ENCODE measurements around the gene PROSER2.
A peak's percentile ranks its signal among the peaks of the same experiment; 100 is the strongest.

PROSER2 gene

DNA sequence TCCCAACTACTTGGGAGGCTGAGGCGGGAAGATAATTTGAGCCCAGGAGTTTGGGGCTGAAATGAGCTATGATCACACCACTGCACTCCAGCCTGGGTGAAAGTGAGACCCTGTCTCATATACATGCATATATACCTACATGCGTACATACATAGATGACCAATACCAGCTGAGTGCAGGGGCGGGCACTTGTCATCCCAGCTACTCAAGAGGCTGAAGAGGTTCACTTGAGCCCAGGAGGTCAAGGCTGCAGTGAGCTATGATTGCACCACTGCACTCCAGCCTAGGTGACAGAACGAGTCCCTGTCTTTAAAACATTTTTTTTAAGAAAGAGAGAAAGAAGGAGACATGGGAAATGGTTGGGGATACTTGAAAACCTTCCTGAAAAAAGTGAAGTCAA lies 17.4 kb upstream of the PROSER2 start:
- DNase-seq = no peak

DNA sequence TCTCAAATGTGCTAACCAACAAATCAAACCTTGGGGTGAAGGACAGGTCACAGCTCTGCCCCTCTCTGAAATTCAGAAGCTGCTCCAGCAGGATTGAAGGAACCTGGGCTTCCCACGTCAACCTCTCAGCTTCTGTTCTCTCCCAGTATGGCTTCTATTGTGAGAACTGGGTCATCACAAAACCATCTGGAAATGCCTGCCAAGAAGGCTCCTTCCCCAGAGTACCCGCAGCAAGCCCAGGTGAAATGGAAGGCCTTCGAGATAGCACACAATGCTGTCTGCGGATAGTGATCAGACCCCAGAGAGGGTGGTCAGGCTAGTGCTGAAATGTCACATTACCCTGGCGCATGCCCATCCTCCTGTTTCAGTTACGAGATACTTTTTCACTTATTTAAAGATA lies 16.4 kb upstream of the PROSER2 start:
- no peak for DNase-seq

DNA sequence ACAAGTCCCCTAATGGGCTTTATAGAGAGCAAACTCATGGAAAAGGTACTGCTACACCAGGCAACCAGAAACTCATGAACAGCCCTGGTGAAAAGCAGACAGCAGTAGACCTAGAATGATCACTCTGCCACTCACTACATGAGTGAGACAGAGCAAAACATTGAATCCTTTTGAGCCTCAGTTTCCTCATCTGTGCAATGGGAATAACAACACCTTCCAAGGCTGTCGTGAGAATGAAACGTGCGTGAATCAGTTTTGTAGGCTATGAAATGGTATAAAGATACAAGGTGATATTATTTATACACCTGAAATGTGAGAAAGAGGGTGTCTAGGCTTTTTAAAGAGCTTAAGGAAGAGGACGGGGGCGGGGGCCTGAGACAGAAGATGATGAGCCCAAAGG lies 14.3 kb upstream of the PROSER2 start:
- no peak for DNase-seq

DNA sequence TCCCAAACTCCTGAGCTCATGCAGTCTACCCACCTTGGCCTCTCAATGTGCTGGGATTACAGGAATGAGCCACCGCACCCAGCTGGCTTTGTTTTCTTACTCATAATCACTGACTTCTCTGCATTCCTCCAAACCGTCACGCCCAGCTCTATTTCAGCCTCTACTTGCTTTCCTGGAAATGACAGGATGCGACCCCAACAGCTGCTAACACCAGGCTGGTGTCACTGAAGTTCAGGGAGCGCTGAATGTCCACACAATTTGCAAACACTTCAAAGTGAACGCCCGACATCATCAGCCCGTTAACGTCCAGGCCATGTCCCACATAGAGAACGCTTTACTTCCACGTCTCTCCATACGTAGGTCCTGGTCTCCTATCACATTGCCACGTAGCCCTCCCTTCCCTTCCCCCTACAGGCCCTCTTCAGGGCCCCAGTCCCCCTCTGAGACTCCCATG lies 12.8 kb upstream of the PROSER2 start:
- DNase-seq = no peak

DNA sequence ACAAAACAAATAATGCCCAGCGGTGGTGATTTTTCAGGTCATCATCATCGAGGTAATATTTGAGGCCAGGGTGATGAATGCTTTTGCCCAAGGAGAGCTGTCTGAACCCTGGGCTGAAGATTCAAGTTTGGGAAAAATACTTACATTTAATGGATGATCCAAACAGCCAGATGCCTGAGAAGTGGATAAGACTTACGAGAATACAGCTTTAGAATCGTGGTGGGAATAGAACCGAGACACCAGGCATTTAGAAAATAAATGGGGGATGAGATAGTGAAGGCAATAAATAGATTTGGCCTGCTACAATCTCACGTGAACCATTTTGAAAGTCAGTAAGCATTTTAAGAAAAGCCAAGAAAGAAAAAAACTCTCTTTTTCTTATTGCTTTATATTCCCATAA lies 12.2 kb upstream of the PROSER2 start:
- no peak for DNase-seq

DNA sequence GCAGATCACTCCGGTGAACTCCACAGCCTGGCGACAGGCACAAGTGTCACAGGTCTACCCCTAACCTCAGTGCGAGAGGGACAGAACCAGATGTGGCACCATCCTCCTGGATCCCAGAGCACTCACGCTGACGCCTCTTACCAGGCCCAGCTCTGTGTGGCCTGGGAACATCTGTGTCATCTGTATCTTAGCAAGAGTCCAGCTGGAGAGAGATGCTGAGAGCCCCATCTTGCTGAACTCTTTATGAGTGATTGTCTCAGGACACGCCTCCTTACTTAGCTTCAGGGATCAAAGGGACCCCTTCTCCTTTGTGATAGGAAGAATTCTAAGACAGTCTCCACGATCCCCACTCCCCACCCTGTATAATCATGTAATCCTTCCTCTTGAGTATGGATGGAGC lies 10.0 kb upstream of the PROSER2 start:
- no peak for DNase-seq

DNA sequence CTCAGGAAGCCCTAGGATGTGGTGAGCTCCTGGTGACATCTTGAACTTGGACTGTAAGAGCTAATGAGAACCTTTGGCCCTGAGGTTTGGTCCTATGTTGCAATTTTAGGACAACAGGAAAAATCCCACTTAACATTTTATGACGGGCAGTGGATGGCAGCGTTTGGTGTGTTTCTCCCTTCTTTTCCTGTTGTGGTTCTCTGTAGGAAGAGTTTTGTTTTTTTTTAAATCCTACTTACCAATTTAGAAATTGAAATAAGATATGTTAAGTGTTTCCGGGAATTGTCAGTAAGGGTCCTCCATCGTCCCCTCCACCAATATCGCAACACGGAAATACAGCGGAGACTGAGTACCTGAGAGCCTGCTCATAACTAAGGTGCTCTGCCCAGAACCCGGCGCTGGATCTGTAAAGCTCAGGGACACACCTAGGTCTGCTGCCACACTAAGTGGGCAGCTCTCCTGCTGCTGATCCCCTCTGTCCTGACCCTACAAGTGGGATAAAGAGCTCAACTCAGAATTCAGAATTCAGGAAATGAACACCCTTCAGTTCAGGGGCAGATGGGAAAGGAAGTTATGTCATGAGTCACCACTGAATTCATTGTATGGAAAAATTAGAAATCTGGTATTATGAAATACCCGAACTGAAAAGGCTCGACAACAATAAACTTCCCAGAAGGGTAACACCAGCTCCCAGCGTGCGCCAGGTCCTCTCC lies 9.1 kb upstream of the PROSER2 start:
- DNase-seq = peak in 1 of 2 experiments; percentile 6

DNA sequence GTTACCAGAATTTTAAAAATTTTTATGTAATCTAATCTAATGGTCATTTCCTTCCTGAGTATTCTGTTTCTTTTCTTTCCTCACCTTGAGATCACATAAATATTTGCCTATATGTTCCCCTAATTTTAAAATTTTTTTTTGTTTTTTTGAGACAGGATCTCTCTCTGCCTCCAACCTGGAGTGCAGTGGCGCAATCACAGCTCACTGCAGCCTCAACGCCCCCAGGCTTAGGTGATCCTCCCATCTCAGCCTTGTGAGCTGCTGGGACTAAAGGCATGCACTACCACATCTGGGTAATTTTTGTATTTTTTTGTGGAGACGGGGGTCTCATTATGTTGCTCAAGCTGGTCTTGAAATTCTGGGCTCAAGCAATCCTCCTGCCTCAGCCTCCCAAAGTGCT lies 4.1 kb upstream of the PROSER2 start:
- DNase-seq = no peak

DNA sequence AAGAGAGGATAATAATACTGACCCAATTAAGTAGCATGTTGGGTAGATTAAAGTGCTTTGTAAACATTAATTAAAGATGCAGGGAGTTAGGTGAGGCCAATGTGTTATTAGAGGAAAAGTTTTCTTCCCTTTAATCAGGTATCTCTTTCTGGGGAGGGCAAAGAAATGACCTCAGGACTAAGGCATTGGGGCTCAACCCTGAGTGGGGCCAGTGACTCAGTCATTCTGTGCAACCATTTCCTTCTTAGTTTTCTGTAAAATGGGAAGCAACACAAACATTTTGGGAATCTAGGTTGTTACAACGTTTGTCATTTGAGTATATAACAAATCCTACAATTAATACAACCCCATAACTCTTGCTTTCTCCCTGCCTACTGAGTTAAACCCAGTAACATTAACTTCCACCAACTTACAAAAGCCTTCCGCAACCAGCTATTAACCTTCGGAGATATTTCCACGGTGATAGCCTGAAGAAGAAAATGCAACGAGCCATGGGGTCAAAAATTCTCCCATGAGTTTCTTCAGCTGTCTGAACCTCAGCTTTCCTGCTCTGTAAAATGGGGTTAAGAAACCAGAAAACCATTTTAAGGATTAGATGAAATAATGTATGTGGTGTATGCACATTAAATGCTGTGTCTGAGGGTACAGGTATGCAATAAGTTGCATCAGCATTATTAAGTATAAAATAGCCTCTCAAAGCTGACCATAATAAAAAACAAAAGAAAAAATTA lies 965 bp upstream of the PROSER2 start:
- no peak for DNase-seq

DNA sequence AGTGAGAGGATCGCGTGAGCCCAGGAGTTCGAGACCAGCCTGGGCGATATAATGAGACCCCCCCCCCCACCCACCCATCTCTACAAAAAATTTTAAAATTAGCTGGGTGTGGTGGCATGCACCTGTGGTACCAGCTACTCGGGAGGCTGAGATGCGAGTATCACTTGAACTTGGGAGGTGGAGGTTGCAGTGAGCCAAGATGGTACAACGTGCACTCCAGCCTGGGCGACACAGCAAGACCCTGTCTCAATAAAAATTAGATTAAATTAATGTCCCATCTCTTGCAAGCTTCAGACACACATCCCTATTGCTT lies 391 bp upstream of the PROSER2 start:
- DNase-seq = no peak

DNA sequence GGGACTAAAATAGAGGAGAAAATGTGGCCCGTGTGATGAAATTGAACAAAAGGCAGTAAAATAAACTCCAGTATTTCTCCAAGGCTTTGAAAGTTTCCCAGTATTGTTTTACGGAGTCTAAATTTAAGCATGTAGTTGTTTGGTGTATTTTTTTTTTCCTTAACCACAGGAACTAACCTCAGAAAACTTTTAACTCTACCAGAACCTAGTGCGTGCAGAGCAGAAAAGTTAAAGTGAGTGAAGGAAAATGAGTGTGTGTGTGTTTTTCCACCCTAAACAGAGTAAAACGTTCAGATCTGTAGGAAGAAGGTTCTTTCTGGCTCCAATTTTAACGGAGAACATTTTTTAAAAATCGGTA lies 812 bp downstream of the PROSER2 start:
- DNase-seq = no peak

DNA sequence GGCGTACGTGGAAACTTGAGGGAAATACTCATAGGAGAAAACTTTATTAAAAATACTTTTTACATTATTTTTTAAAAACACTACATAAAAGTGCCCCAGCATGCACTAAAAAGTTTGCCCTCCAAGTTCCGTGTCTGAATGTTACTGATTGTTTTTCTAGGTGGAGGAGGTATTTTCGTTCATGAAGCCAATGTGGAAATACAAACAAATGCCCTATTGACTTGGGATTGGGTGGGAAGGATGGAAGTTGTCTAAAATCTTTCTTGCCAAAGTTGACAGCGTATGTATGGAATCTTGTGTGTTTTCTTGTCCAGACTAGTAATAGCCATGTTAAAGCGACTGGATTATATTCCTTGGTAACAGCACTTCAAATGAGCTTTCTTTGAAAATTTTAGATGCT lies 1.2 kb downstream of the PROSER2 start:
- no peak for DNase-seq

DNA sequence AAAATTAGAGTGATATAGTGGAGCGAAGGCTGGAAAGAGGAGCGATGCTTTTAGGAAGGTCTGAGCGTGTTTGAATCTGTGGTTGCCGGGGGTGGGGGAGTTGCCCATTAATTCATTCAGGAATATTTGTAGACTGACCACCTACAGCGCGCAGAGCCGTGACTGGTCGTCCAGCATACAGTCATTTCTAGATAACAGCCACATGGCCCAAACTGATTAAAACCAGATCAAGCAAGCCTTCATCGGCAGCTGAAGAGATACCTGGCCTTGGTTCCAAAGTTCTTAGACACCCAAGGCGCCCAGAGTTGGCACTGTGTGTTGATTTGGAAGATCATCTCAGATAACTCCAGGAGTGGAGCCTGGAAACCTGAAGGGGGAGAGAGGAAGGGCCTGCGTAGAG lies 1.7 kb downstream of the PROSER2 start:
- DNase-seq = no peak

DNA sequence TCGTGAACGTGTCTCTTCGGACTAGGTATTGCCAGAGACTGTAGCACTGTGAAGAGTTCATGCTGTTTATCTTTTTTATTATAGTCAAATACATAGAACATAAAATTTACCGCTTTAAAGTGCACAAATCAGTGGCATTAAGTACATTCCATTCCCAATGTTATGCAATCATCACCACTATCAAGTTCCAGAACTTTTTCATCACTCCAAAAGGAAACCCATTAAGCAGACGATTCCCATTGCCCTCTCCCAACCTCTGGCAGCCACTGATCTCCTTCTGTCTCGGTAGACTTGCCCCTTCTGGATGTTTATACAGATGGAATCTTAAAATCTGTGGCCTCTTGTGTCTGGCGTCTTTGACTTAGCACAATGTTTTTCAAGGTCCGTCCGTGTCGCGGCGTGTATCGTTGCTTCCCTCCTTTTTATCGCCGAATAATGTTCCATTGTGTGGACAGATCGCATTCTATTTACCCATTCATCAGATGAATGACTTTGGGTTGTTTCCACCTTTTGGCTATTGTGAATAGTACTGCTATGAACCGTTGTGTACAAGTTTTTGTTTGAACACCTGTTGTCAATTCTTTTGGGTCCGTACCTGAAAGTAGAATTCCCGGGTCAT lies 2.7 kb downstream of the PROSER2 start:
- no peak for DNase-seq

DNA sequence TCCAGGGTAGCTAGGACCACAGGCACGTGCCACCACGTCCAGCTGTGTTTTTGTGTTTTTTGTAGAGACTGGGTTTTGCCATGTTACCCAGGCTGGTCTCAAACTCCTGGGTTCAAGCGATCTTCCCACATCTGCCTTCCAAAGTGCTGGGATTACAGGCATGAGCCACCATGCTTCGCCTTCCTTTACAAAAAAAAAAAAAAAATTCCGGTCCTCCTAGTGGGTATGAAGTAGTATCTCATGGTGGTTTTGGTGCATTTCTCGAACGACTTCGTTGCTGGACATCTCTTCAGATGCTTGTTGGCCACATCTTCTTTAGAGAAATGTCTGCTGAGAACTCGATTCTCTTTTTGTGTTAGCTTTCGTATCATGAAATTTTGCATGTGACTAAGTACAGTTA lies 3.9 kb downstream of the PROSER2 start:
- DNase-seq = no peak

DNA sequence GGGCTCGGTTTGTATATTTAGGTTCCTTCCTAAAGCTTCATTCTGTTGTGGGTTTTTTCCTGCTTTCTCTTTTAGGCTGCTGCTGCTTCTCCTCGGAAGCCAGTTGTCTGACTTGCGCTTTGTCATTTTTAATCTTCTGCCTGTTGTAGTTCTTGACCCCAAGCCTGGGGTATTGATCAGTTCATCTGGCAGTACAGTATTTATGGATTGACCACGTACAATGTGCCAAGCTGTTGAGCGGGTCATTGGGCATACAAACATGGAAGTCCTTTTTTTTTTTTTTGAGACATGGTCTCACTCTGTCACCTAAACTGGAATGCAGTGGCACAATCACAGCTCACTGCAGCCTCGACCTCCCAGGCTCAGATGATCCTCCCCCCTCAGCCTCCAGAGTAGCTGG lies 4.3 kb downstream of the PROSER2 start:
- DNase-seq = no peak

DNA sequence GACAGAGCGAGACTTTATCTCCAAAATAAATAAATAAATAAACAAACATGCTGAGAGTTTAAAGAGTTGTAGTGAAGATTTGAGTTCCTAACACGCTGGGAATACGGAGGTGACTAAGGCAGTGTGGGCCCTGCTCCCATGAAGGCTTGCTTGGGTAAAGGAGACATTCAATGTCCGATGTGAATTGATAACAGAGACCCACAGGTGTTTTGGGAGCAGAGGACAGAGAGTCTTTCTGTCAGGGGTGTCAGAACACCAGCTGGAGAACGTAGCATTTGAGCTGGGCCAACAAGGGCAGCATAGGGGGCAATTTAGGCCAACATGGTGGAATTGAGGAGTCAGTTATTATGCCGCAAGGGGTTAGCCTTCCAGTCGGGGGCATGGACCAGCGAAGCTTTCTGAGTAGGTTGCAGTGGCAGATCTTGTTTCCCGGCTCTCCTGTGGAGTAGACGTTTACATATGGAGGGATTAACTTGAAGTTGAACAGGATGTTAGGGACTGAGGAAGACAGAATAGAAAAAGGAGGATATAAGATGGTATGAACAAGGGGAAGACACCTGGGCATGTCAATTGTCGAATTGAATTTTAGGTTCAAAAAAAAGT lies 5.6 kb downstream of the PROSER2 start:
- no peak for DNase-seq

DNA sequence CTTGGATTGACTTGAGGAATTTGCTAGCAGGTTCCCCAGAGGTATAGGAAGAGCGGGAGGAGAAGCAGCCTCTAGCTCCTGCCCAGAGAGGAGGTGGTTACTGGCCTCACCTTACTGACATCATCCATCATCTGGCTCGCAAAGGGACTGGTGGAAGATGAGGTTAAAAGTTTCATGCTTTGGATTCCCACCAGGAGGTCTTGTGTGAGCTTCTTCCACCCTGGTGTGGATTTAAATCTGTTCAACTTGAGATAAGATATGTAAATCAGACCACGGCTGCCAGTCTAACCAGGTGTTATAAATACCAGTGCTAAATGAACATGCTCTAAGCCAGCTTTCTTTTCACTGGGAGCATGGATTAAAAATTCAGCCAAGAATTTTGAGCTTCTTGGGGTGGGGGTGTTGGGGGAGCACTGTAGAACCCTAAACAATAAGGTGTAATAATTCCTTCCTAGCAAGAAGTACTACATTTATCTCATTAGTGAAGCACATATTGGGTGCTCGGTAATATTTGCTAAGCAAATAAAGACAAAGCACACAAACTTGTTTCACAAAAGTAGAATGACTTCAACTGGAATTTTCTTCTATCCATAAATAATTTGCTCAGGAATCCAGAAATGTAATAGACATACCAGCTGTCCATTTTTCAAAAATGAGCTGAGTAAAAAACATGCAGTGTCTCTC lies 7.8 kb downstream of the PROSER2 start:
- no peak for DNase-seq

DNA sequence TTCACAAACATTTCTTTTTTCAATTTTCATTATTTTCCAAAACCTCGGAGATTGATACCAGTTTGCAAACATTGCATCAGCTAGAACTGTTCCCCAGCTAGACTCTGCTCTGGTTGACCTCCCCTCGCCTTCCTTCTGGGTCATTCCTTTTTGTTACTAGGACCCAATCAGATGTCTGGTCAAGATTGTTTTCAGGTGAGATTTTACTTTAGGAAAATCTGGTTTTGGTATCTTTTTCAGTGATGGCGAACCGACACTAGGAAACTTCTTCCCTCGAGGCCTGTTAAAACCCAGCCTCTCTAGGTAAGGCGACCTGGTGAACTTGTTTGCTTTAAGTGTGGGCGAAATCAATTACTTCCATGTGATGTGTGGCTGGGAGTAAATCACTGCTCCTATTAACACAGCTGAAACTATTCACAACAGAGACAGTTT lies 8.4 kb downstream of the PROSER2 start:
- no peak for DNase-seq

DNA sequence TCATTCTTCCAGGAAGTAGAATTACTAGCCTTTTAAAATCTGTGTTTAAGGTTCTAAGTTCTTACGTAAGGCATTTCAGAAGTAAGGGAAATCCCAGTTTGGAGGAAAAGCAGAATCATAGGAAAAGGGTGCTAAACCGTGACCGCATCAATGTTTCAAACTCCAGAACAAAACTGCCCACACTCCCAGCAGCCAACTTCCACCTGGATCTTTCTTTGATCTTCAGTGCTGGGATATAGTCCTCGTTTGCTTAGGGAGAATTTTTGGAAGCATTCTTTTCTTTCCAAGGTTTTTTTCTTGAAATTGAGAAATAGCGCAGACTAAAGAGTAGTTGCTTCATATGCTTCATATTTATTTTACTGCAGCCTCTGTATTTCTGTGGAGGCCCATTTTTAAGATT lies 8.9 kb downstream of the PROSER2 start:
- DNase-seq = no peak

DNA sequence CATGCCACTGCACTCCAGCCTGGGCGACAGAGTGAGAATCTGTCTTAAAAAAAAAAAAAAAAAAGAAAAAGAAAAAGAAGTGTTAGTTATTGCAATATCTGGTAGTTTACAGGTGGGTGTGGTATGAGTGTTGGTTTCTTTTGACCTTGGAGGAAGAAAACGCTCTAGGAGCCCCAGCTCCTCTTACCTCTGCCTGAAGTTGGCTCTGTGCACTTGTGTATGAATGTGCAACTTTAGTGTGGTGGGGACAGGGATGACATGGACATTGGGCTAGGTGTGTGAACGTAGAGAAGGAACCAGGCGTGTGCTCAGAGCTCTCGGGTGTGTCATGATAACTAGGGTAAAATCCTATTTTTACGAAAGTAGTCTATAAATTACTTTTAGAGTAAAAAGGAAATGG lies 11.9 kb downstream of the PROSER2 start:
- no peak for DNase-seq

DNA sequence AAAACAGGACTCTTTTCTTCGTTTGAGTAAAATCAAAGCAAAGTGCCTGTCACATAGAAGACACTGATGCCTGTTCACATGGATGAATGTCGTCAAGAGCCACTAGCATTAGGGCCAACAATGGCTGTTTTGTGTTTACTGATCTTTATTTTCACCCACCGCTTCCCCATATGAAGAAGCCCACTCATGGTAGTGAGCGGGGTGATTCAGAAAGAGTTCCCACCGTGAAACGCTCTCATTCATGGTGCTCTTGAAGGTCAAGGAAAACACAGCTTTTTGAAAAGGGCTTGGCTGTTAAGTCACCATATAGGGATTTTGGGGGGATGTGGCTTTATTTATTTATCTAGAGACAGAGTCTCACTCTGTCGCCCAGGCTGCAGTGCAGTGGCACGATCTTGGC lies 12.5 kb downstream of the PROSER2 start:
- no peak for DNase-seq

DNA sequence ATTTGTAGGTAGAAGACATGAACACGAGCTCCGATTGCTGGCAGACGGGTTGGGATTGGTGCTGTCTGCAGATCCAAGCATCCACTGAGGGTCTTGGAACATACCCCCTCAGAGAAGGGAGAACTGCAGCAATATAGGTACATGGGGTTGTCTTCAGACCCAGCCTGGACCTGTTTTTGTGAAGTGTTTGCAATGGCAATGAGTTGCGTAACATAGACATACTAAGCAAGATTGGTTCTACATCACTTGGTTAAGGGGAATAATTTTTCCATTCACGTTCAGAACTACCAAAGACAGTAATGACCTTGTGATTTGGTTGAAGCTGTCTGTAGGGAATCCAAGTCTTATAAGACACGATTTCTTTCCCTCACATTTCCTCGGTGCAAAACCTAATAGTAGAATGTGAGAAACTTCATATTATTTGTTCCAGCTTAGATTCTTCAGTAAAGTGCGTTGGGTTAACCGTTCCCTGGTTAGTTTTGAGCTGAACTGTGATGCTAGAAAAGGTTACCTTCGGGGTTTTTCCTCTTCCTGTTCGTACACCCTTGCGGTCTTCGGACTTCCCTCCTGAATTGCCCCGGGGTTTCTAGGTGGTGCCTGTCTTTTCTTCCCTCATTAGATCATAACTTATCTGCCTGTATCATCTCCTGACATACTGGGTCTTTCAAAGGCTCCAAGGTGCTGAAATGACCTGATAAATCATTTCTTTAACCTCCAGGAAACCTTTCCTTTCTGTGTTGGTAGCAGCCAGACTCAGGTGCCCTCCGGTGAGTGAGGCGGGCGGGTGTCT lies 14.4 kb downstream of the PROSER2 start:
- DNase-seq = no peak
